ENCODE measurements around the gene ACP3.
A peak's percentile ranks its signal among the peaks of the same experiment; 100 is the strongest.
"Not testable (repeated sequence)": the region's sequence is repeated elsewhere in the genome, so short reads cannot be mapped to it uniquely, and the experiment has no call there.

ACP3 gene

GRCh38 chr3:132368515-132368914 is 51.3 kb downstream of the ACP3 start:
- DNase-seq (ENCODE audit: low spot score) = no peak

- DNase-seq (ENCODE audit: low spot score) = no peak
Observed at GRCh38 chr3:132368962-132369361, 51.8 kb downstream of the ACP3 start.

- DNase-seq (ENCODE audit: low spot score) = not testable (repeated sequence)
Observed at GRCh38 chr3:132376945-132377354, 59.7 kb downstream of the ACP3 start.

GRCh38 chr3:132378048-132378762 is 61.0 kb downstream of the ACP3 start:
- DNase-seq (ENCODE audit: low spot score) = no peak

- DNase-seq (ENCODE audit: low spot score) = no peak
Observed at GRCh38 chr3:132378846-132379245, 61.6 kb downstream of the ACP3 start.

- no peak for DNase-seq (ENCODE audit: low spot score)
Observed at GRCh38 chr3:132380920-132381319, 63.7 kb downstream of the ACP3 start.

GRCh38 chr3:132381348-132381944 is 64.2 kb downstream of the ACP3 start:
- DNase-seq (ENCODE audit: low spot score) = no peak

GRCh38 chr3:132382267-132382666 is 65.1 kb downstream of the ACP3 start:
- no peak for DNase-seq (ENCODE audit: low spot score)

- no peak for DNase-seq (ENCODE audit: low spot score)
Observed at GRCh38 chr3:132382688-132383194, 65.5 kb downstream of the ACP3 start.

GRCh38 chr3:132386259-132386658 is 69.1 kb downstream of the ACP3 start:
- DNase-seq (ENCODE audit: low spot score) = no peak

GRCh38 chr3:132392675-132393074 is 75.5 kb downstream of the ACP3 start:
- DNase-seq (ENCODE audit: low spot score) = not testable (repeated sequence)

GRCh38 chr3:132394320-132394719 is 77.1 kb downstream of the ACP3 start:
- no peak for DNase-seq (ENCODE audit: low spot score)

- no peak for DNase-seq (ENCODE audit: low spot score)
Observed at GRCh38 chr3:132395126-132395525, 77.9 kb downstream of the ACP3 start.

GRCh38 chr3:132396255-132396654 is 79.0 kb downstream of the ACP3 start:
- DNase-seq (ENCODE audit: low spot score) = no peak

- DNase-seq (ENCODE audit: low spot score) = not testable (repeated sequence)
Observed at GRCh38 chr3:132396776-132397175, 79.6 kb downstream of the ACP3 start.

- peak; percentile 42 for DNase-seq (ENCODE audit: low spot score)
Observed at GRCh38 chr3:132399054-132399929, 82.1 kb downstream of the ACP3 start.

GRCh38 chr3:132401255-132401654 is 84.0 kb downstream of the ACP3 start:
- no peak for DNase-seq (ENCODE audit: low spot score)

- DNase-seq (ENCODE audit: low spot score) = no peak
Observed at GRCh38 chr3:132404276-132404675, 87.1 kb downstream of the ACP3 start.

GRCh38 chr3:132405188-132405587 is 88.0 kb downstream of the ACP3 start:
- DNase-seq (ENCODE audit: low spot score) = no peak

- no peak for DNase-seq (ENCODE audit: low spot score)
Observed at GRCh38 chr3:132405609-132406299, 88.5 kb downstream of the ACP3 start.

- no peak for DNase-seq (ENCODE audit: low spot score)
Observed at GRCh38 chr3:132406587-132406986, 89.4 kb downstream of the ACP3 start.

GRCh38 chr3:132407025-132407424 is 89.8 kb downstream of the ACP3 start:
- no peak for DNase-seq (ENCODE audit: low spot score)

Data from hematopoietic multipotent progenitor cell treated with erythropoietin and hydrocortisone succinate and interleukin-3 and kit ligand, for 17 days (in vitro differentiated cells).